Measurements from ENCODE around the gene IER3. TPM values are rescaled to one million over a fixed set of nuclear protein-coding genes. Genes with fewer than 3 reads are reported as not detected.

The IER3 gene
- total and polyA plus RNA-seq, 2 of the 13 experiments (the other 11 are each of a cell fraction or from before 2014, with no cell fraction given) = 51.1 to 131 TPM

DNA sequence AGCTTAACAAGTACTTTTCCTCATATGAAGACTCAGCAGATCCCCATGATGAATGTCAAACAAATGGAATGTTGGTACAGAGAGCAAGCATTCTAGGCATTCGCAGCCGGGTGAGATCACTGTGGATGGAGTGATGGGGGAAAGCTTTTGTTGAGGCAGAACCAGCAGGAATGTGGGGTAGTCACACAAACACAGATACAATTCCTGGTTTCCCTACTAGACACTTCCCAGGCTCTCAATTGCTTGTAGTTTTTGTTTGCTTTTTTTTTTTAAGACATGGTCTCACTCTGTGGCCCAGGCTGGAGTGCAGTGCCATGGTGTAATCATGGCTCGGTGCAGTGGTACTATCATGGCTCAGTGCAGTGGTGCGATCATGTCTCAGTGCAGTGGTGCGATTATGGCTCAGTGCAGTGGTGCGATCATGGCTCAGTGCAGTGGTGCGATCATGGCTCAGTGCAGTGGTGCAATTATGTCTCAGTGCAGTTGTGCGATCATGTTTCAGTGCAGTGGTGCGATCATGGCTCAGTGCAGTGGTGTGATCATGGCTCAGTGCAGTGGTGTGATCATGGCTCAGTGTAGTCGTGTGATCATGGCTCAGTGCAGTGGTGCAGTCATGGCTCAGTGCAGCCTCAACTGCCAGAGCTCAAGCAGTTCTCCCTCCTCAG lies 15.4 kb upstream of the IER3 start (continued):
- TF ChIP-seq ZNF3 (CRISPR knock-in tag; IDR thresholded peaks at IDR 0.05) (0 out of 2 replicates have a peak, but pooled peaks have one; percentile 37), ZNF891 (CRISPR knock-in tag; IDR thresholded peaks at IDR 0.05) (no peak; the same call in 1 of the 2 replicates), NR2C2 (CRISPR knock-in tag; IDR thresholded peaks at IDR 0.05; ENCODE audit: borderline replicate concordance) (no peak), ZNF274 (CRISPR knock-in tag; IDR thresholded peaks at IDR 0.05) (no peak), ZNF563 (CRISPR knock-in tag; IDR thresholded peaks at IDR 0.05) (no peak), IKZF1 (IDR thresholded peaks at IDR 0.05) (no peak), U2AF2 (IDR thresholded peaks at IDR 0.05; ENCODE audit: low read depth, low read length) (no peak), ZNF7 (CRISPR knock-in tag; IDR thresholded peaks at IDR 0.05) (no peak), AKAP8 (CRISPR knock-in tag; IDR thresholded peaks at IDR 0.05) (no peak), EEA1 (CRISPR knock-in tag; IDR thresholded peaks at IDR 0.05; ENCODE audit: borderline replicate concordance) (no peak), TBP (CRISPR knock-in tag; IDR thresholded peaks at IDR 0.05) (no peak), ZMYM2 (CRISPR knock-in tag; IDR thresholded peaks at IDR 0.05) (0 out of 2 replicates have a peak, but pooled peaks have one; percentile 71), NFIB (CRISPR knock-in tag; IDR thresholded peaks at IDR 0.05; ENCODE audit: borderline replicate concordance) (0 out of 2 replicates have a peak, but pooled peaks have one; percentile 80), MED1 (CRISPR knock-in tag; IDR thresholded peaks at IDR 0.05) (peak; percentile 91), SIN3B (IDR thresholded peaks at IDR 0.05; ENCODE audit: low read length) (no peak), ZNF12 (CRISPR knock-in tag; IDR thresholded peaks at IDR 0.05) (no peak), MTA1 (CRISPR knock-in tag; IDR thresholded peaks at IDR 0.05; ENCODE audit: borderline replicate concordance) (no peak), ZNF460 (CRISPR knock-in tag; IDR thresholded peaks at IDR 0.05; ENCODE audit: borderline replicate concordance) (no peak), SOX6 (IDR thresholded peaks at IDR 0.05) (no peak), SOX6 (CRISPR knock-in tag; IDR thresholded peaks at IDR 0.05) (peak; percentile 65), CREM (IDR thresholded peaks at IDR 0.05) (peak; percentile 25; the same call in 1 of the 2 replicates), CREM (CRISPR knock-in tag; IDR thresholded peaks at IDR 0.05) (no peak)
- TF ChIP-seq, protein P1, sequence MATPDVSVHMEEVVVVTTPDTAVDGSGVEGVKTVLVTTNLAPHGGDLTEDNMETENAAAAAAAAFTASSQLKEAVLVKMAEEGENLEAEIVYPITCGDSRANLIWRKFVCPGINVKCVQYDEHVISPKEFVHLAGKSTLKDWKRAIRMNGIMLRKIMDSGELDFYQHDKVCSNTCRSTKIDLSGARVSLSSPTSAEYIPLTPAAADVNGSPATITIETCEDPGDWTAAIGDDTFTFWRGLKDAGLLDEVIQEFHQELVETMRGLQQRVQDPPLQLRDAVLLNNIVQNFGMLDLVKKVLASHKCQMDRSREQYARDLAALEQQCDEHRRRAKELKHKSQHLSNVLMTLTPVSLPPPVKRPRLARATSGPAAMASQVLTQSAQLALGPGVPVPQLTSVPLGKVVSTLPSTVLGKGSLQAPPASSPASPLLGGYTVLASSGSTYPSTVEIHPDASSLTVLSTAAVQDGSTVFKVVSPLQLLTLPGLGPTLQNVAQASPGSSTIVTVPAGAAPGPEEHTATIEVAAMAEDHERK (CRISPR knock-in tag; IDR thresholded peaks at IDR 0.05; ENCODE audit: low read depth) = no peak
- TF ChIP-seq, protein P2, sequence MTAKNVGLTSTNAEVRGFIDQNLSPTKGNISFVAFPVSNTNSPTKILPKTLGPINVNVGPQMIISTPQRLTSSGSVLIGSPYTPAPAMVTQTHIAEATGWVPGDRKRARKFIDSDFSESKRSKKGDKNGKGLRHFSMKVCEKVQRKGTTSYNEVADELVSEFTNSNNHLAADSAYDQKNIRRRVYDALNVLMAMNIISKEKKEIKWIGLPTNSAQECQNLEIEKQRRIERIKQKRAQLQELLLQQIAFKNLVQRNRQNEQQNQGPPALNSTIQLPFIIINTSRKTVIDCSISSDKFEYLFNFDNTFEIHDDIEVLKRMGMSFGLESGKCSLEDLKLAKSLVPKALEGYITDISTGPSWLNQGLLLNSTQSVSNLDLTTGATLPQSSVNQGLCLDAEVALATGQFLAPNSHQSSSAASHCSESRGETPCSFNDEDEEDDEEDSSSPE (CRISPR knock-in tag; IDR thresholded peaks at IDR 0.05) = no peak
- TF ChIP-seq, protein P3, sequence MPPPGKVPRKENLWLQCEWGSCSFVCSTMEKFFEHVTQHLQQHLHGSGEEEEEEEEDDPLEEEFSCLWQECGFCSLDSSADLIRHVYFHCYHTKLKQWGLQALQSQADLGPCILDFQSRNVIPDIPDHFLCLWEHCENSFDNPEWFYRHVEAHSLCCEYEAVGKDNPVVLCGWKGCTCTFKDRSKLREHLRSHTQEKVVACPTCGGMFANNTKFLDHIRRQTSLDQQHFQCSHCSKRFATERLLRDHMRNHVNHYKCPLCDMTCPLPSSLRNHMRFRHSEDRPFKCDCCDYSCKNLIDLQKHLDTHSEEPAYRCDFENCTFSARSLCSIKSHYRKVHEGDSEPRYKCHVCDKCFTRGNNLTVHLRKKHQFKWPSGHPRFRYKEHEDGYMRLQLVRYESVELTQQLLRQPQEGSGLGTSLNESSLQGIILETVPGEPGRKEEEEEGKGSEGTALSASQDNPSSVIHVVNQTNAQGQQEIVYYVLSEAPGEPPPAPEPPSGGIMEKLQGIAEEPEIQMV (CRISPR knock-in tag; IDR thresholded peaks at IDR 0.05; ENCODE audit: low read depth) = 0 out of 2 replicates have a peak, but pooled peaks have one; percentile 37
- TF ChIP-seq, protein P4, sequence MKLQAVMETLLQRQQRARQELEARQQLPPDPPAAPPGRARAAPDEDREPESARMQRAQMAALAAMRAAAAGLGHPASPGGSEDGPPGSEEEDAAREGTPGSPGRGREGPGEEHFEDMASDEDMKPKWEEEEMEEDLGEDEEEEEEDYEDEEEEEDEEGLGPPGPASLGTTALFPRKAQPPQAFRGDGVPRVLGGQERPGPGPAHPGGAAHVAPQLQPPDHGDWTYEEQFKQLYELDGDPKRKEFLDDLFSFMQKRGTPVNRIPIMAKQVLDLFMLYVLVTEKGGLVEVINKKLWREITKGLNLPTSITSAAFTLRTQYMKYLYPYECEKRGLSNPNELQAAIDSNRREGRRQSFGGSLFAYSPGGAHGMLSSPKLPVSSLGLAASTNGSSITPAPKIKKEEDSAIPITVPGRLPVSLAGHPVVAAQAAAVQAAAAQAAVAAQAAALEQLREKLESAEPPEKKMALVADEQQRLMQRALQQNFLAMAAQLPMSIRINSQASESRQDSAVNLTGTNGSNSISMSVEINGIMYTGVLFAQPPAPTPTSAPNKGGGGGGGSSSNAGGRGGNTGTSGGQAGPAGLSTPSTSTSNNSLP (IDR thresholded peaks at IDR 0.05; ENCODE audit: low read depth, low read length) = peak; percentile 67; the same call in 1 of the 2 replicates
- TF ChIP-seq, protein P5, sequence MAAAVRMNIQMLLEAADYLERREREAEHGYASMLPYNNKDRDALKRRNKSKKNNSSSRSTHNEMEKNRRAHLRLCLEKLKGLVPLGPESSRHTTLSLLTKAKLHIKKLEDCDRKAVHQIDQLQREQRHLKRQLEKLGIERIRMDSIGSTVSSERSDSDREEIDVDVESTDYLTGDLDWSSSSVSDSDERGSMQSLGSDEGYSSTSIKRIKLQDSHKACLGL (CRISPR knock-in tag; IDR thresholded peaks at IDR 0.05) = no peak
